ENCODE results near the gene PTBP1.

GRCh38 chr19:827314-827709, 30.1 kb downstream of the PTBP1 start:
- TF ChIP-seq CTCF (conservative IDR thresholded peaks at IDR 0.05) (no peak), ZFX (IDR thresholded peaks at IDR 0.05) (no peak)

Data from C4-2B (cell line).